K562 (cell line): ENCODE data around the gene ACY1. TPM values are rescaled to one million over a fixed set of nuclear protein-coding genes. Genes with fewer than 3 reads are reported as not detected.

Source experiments
- ATAC-seq: fragments of 200-7000 bp; cut with Tn5 transposase; 3 replicates; pipeline ENCODE4 v1.9.1; 2020; ENCODE audit warnings: moderate library complexity
- BruUV-seq: library from RNA; stranded (reverse); fragments of 400-500 nt; replicated peaks from 2 replicates; lab custom pipeline; 2021; lab: Mats Ljungman, UMichigan
- CTCF ChIA-PET: fragments of 300-600 bp; formaldehyde crosslinking; extraction: SDS; loops from one replicate; lab custom pipeline; 2021; ENCODE audit warnings: low intra/inter-chr PET ratio; lab: Yijun Ruan, JAX
- POLR2A ChIA-PET: fragments of 300-600, 350-650 bp; sonication (Branson Sonifier 250); formaldehyde crosslinking; extraction: SDS; loops from one replicate; lab custom pipeline; 2021; ENCODE audit warnings: antibody characterized with exemption, inconsistent platforms; lab: Yijun Ruan, JAX
- DNase-seq, 4 experiments: peaks; one replicate each; pipeline versions ENCODE4 v3.0.0 to v3.0.0-alpha.2; 2011 to 2018; ENCODE audit warnings: low spot score in 3 of 4, mixed read lengths in 3 of 4; ENCODE audit errors: extremely low read depth in 1 of 4
- FAIRE-seq: peaks from 2 replicates; lab custom pipeline; 2011; peaks lifted over from hg19 to GRCh38; lab: Jason Lieb, UNC
- H2AFZ ChIP-seq: 2 replicates; pipeline ENCODE4 v1.6.0; 2011; ENCODE audit warnings: low read depth, low read length, control low read depth, inconsistent platforms
- H3K27ac ChIP-seq: fragments of 200-600 bp; 3 replicates; pipeline ENCODE4 v1.8.0; 2011; ENCODE audit warnings: low read depth, mild to moderate bottlenecking, control low read depth, inconsistent platforms, low read length, moderate library complexity, mixed read lengths; ENCODE audit errors: extremely low read depth
- H3K27me3 ChIP-seq, 2 experiments: fragments of 300-600 bp in 1 of 2; 2 replicates in 1 of 2; 3 replicates in 1 of 2; pipeline versions ENCODE4 v1.6.0 to v1.8.0; 2011; ENCODE audit warnings: inconsistent platforms in 2 of 2, low read length in 2 of 2, mild to moderate bottlenecking in 1 of 2, mixed read lengths in 1 of 2, moderate library complexity in 1 of 2; ENCODE audit not compliant: control insufficient read depth in 2 of 2, insufficient read depth in 2 of 2
- H3K36me3 ChIP-seq: fragments of 300-600 bp; 3 replicates; pipeline ENCODE4 v1.8.0; 2011; ENCODE audit warnings: mild to moderate bottlenecking, low read length, inconsistent platforms; ENCODE audit not compliant: control insufficient read depth, insufficient read depth
- H3K4me1 ChIP-seq, 2 experiments: fragments of 200-600 bp in 1 of 2; replicated peaks in 1 of 2; 2 replicates in 1 of 2; 3 replicates in 1 of 2; pipeline versions ENCODE4 v1.5.1 to v1.8.0; 2011; ENCODE audit warnings: inconsistent platforms in 2 of 2, low read length in 2 of 2, mild to moderate bottlenecking in 1 of 2, mixed read lengths in 1 of 2, moderate library complexity in 1 of 2; ENCODE audit not compliant: control insufficient read depth in 2 of 2, insufficient read depth in 2 of 2
- H3K4me2 ChIP-seq: 2 replicates; pipeline ENCODE4 v1.6.1; 2011; ENCODE audit warnings: low read length, control low read depth, inconsistent platforms, mixed read lengths; ENCODE audit not compliant: insufficient read depth
- H3K4me3 ChIP-seq: fragments of 200-600 bp; sonication (generic), shearing (Covaris generic); 2 replicates; pipeline ENCODE4 v1.5.1; 2016; ENCODE audit warnings: control low read depth, inconsistent platforms
- H3K79me2 ChIP-seq: fragments of 200-600 bp; 3 replicates; pipeline ENCODE4 v1.8.0; 2011; ENCODE audit warnings: low read length, inconsistent platforms; ENCODE audit not compliant: control insufficient read depth, insufficient read depth
- H3K9ac ChIP-seq, 2 experiments: 2 replicates each; pipeline versions ENCODE4 v1.6.0 to v1.6.1; 2011; ENCODE audit warnings: low read depth in 2 of 2, low read length in 2 of 2, control low read depth in 1 of 2, inconsistent platforms in 1 of 2, mild to moderate bottlenecking in 1 of 2, mixed read lengths in 1 of 2; ENCODE audit not compliant: insufficient read depth in 1 of 2
- H3K9me1 ChIP-seq: one replicate; pipeline ENCODE4 v1.6.0; 2011; ENCODE audit warnings: inconsistent platforms, mild to moderate bottlenecking, low read length, moderate library complexity; ENCODE audit not compliant: control insufficient read depth, insufficient read depth
- H3K9me3 ChIP-seq: replicated peaks from 2 replicates; pipeline ENCODE4 v1.5.1; 2011; ENCODE audit warnings: low read depth, low read length, inconsistent platforms; ENCODE audit not compliant: control insufficient read depth, insufficient read depth
- H4K20me1 ChIP-seq: replicated peaks from 2 replicates; pipeline ENCODE4 v1.6.1; 2011; ENCODE audit warnings: low read length, inconsistent platforms, mixed read lengths; ENCODE audit not compliant: control insufficient read depth, insufficient read depth
- DDX20 ChIP-seq: fragments of 450-650 bp; IDR thresholded peaks from 2 replicates; pipeline ENCODE4 v1.6.1; 2016; ENCODE audit warnings: missing genetic modification characterization, low read depth, mild to moderate bottlenecking, missing compliant biosample characterization, moderate library complexity
- ESRRB ChIP-seq: fragments of 250-450 bp; sonication (Bioruptor Pico); IDR thresholded peaks from 2 replicates; pipeline ENCODE4 v1.5.0; 2020; ENCODE audit warnings: mild to moderate bottlenecking, moderate library complexity, borderline replicate concordance
- GTF2B ChIP-seq: IDR thresholded peaks from 2 replicates; pipeline ENCODE4 v1.6.1; 2011; ENCODE audit not compliant: insufficient read length; ENCODE audit errors: extremely low read depth
- GTF3C2 ChIP-seq: IDR thresholded peaks from 3 replicates; pipeline ENCODE4 v1.6.1; 2011; ENCODE audit warnings: borderline replicate concordance, mild to moderate bottlenecking, moderate library complexity; ENCODE audit not compliant: insufficient read length; ENCODE audit errors: extremely low read depth
- HIVEP1 ChIP-seq: fragments of 250-450 bp; sonication (Bioruptor Pico); IDR thresholded peaks from 2 replicates; pipeline ENCODE4 v1.4.0; 2020; ENCODE audit warnings: mild to moderate bottlenecking
- HNRNPUL1 ChIP-seq: fragments of 200-400 bp; formaldehyde crosslinking; IDR thresholded peaks from 2 replicates; pipeline ENCODE4 v1.6.1; 2017; ENCODE audit warnings: low read length
- KLF13 ChIP-seq: fragments of 450-650 bp; IDR thresholded peaks from 2 replicates; pipeline ENCODE4 v1.6.1; 2016; ENCODE audit warnings: missing genetic modification characterization, low read depth, mild to moderate bottlenecking, missing compliant biosample characterization, moderate library complexity, borderline replicate concordance
- KLF16 ChIP-seq: IDR thresholded peaks from 2 replicates; pipeline ENCODE4 v1.6.1; 2016; ENCODE audit warnings: antibody characterized with exemption
- PYGO2 ChIP-seq: fragments of 450-650 bp; IDR thresholded peaks from 2 replicates; pipeline ENCODE4 v1.6.1; 2016; ENCODE audit warnings: mild to moderate bottlenecking, missing genetic modification characterization, moderate library complexity, missing compliant biosample characterization
- TAF1 ChIP-seq: IDR thresholded peaks from 2 replicates; pipeline ENCODE4 v1.6.1; 2011; ENCODE audit warnings: mild to moderate bottlenecking, low read length, moderate library complexity; ENCODE audit not compliant: insufficient read depth, control insufficient read depth, severe bottlenecking; ENCODE audit errors: extremely low read depth
- USF2 ChIP-seq: sonication (generic); formaldehyde crosslinking; IDR thresholded peaks from 2 replicates; pipeline ENCODE4 v1.5.0; 2020; ENCODE audit warnings: missing genetic modification reagents
- ZNF395 ChIP-seq: fragments of 200-800 bp; sonication (Bioruptor generic); IDR thresholded peaks from 2 replicates; pipeline ENCODE4 v1.6.1; 2017; ENCODE audit warnings: missing genetic modification characterization, missing compliant biosample characterization
- ZNF507 ChIP-seq: conservative IDR thresholded peaks from 2 replicates; pipeline ENCODE4 v1.6.1; 2017; ENCODE audit warnings: missing genetic modification characterization, missing compliant biosample characterization
- WGBS: fragments of 100-300 bp; shearing (Covaris generic); methylation state at CpG from one replicate; pipeline ENCODE4 v1.1.6; 2016; ENCODE audit warnings: low coverage, mixed read lengths; ENCODE audit not compliant: insufficient coverage; ENCODE audit errors: missing lambda C conversion rate; 5-methylcytosine and 5-hydroxymethylcytosine counted together
- in situ Hi-C: fragments of 300-500 bp; cut with MboI; formaldehyde crosslinking; loops from 4 replicates; pipeline ENCODE4 v1.15.0; 2018; ENCODE audit warnings: inconsistent platforms, mixed read lengths
- intact Hi-C: fragments of 100-400 bp; cut with micrococcal nuclease; formaldehyde crosslinking; loops from 2 replicates; pipeline ENCODE4 v1.14.2; 2022
- polyA plus RNA-seq, 8 experiments: library from polyadenylated mRNA; depleted of rRNA in 4 of 8; stranded (reverse) in 5 of 8; unstranded in 3 of 8; fragments of >200 nt; fragmentation: Nextera tagmentation in 2 of 8; fragmentation: Illumina TruSeq in 1 of 8; extraction: Ambion mirVana in 2 of 8; extraction: Trizol in 1 of 8; gene quantifications; 2 replicates each; pipeline versions ENCODE4 v1.2.1 to v1.2.3, GENCODE V29; 2011 to 2014; ENCODE audit warnings: inconsistent platforms in 1 of 8, missing spikeins in 1 of 8
- total RNA-seq, 7 experiments: library from RNA; depleted of rRNA in 6 of 7; stranded (reverse); fragments of >200 nt in 6 of 7; fragmentation: Illumina TruSeq in 2 of 7; extraction: Trizol in 2 of 7; gene quantifications; 2 replicates each; pipeline versions ENCODE4 v1.2.1 to v1.2.3, GENCODE V29; 2011 to 2021; ENCODE audit warnings: low replicate concordance in 1 of 7

The ACY1 gene
- total and polyA plus RNA-seq, 9 of the 15 experiments (the other 6 are each of a cell fraction or from before 2014, with no cell fraction given), result 70.7 to 195 (median 123) TPM

- H3K9me3 ChIP-seq, result no peaks in the 10 kb centered on the region
- TF ChIP-seq HNRNPUL1 (no peak), KLF16 (no peak), PYGO2 (no peak), DDX20 (tag) (no peak), TAF1 (no peak), ESRRB (CRISPR knock-in tag) (no peak), ZNF507 (tag) (no peak), ZNF395 (no peak), GTF2B (no peak), KLF13 (tag) (no peak), USF2 (CRISPR knock-in tag) (no peak), GTF3C2 (no peak), HIVEP1 (no peak)
- TF ChIP-seq, all 486 proteins: peak for 0
- H4K20me1 ChIP-seq, result no peaks in the 10 kb centered on the region
- DNase-seq (no peak), FAIRE-seq (no peak), ATAC-seq (no peak)
- peak overlapping the region; percentile 90 for H3K4me3 ChIP-seq
- H3K9ac ChIP-seq, result peak overlapping the region; percentile 78 to 92
- intact Hi-C loops (loop anchor here (5.0 kb wide), 1 partner anchor 201 kb away; no protein-coding TSS in a partner anchor), in situ Hi-C loops (no loop called here)
- H3K27me3 ChIP-seq, result no peaks in the 10 kb centered on the region
- H3K9me1 ChIP-seq, result peaks cover 5% of the 10 kb centered on the region
- H3K36me3 ChIP-seq, result peaks cover 47% of the 10 kb centered on the region; the same call in 2 of the 3 replicates
- H3K27ac ChIP-seq, result peak overlapping the region; percentile 61
- H2AFZ ChIP-seq, result no peak overlapping the region
- POLR2A ChIA-PET, result interaction anchor here (0.6 to 0.9 kb wide), 5 partner anchors 10 to 420 kb away, joined by 3 to 6 read pairs (median 4); no protein-coding TSS in a partner anchor
- H3K4me1 ChIP-seq, result peaks cover 19 to 33% of the 10 kb centered on the region in 2 experiments; a peak in 4 of 5 replicates
- BruUV-seq, result TSS peak; percentile 64
- CTCF ChIA-PET, result no interaction called here
- H3K79me2 ChIP-seq, result peaks cover 35% of the 10 kb centered on the region
- 5% methylated on average over 11 of the region's 13 CpGs for WGBS
- H3K4me2 ChIP-seq, result peak overlapping the region; percentile 83
Observed at GRCh38 chr3:51940648-51941462, 42.5 kb upstream of the ACY1 start.
